ENCODE data around the gene MAGI1.

The MAGI1 gene

DNA sequence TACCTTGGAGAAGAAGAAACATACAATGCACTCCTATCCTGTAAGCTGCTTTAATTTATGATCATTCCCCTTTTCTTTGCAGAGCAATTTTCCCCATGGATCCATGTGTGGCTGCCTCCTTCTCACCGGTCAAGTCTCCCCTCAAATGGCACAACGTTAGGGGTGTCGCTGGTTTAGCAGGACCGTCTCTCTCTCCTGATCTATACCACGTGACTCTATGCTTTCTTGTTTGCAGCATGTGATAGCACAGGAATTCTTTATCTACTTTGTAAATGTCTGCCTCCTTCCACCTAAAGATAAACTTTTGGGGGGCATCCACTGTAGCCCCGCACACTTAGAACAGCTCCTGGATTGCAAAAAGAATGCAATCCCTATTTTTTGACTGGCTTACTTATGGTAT lies 506.0 kb downstream of the MAGI1 start:
- TF ChIP-seq EZH2phosphoT487 (conservative IDR thresholded peaks at IDR 0.05; ENCODE audit: low read length): no peak
- TF ChIP-seq, protein P1, sequence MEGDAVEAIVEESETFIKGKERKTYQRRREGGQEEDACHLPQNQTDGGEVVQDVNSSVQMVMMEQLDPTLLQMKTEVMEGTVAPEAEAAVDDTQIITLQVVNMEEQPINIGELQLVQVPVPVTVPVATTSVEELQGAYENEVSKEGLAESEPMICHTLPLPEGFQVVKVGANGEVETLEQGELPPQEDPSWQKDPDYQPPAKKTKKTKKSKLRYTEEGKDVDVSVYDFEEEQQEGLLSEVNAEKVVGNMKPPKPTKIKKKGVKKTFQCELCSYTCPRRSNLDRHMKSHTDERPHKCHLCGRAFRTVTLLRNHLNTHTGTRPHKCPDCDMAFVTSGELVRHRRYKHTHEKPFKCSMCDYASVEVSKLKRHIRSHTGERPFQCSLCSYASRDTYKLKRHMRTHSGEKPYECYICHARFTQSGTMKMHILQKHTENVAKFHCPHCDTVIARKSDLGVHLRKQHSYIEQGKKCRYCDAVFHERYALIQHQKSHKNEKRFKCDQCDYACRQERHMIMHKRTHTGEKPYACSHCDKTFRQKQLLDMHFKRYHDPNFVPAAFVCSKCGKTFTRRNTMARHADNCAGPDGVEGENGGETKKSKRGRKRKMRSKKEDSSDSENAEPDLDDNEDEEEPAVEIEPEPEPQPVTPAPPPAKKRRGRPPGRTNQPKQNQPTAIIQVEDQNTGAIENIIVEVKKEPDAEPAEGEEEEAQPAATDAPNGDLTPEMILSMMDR (IDR thresholded peaks at IDR 0.05; ENCODE audit: insufficient read depth, low read length, poor library complexity, severe bottlenecking): no peak
- Histone ChIP-seq H3K9me2 (replicated peaks; ENCODE audit: insufficient read depth, low read length) (no peaks in the 10 kb centered on the region), H2AFZ (ENCODE audit: low read depth, low read length, severe bottlenecking) (no peak overlapping the region), H4K20me1 (ENCODE audit: low read depth, low read length) (no peaks in the 10 kb centered on the region), H3F3A (ENCODE audit: insufficient read depth) (no peaks in the 10 kb centered on the region), H3K4me3 (ENCODE audit: insufficient read depth, low read length, poor library complexity, severe bottlenecking) (no peak overlapping the region), H3K27ac (ENCODE audit: low read depth, low read length) (no peak overlapping the region), H3K9me3 (ENCODE audit: insufficient read depth, low read length) (no peaks in the 10 kb centered on the region), H3K36me3 (ENCODE audit: low read length) (no peaks in the 10 kb centered on the region), H3K4me2 (ENCODE audit: low read depth, low read length, poor library complexity, severe bottlenecking) (no peak overlapping the region), H3K79me2 (ENCODE audit: insufficient read depth, low read length) (no peaks in the 10 kb centered on the region), H3K27me3 (ENCODE audit: low read length) (no peaks in the 10 kb centered on the region), H3K9ac (ENCODE audit: low read length) (no peak overlapping the region)

DNA sequence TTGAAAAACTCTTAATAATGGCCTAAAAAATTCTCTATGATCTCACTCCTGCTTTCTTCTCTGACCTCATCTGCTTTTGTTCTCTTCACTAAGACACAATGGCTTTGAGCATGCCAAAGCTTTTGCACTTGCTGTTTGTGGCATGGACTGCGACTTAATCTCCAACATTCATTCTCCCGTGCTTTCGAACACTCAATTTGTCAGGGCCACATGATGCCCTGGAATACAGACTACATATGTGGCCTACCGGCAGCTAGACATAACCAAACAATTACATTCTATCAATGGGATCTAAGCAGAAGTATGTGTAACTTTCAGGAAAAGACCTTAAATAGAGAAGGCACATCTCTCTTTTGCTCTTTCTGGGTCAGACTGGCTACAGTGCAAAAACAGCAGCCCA lies 506.5 kb downstream of the MAGI1 start:
- H3K4me3 ChIP-seq (ENCODE audit: insufficient read depth, low read length, poor library complexity, severe bottlenecking): no peak overlapping the region
- TF ChIP-seq EZH2phosphoT487 (conservative IDR thresholded peaks at IDR 0.05; ENCODE audit: low read length): no peak
- TF ChIP-seq, protein P1 (IDR thresholded peaks at IDR 0.05; ENCODE audit: insufficient read depth, low read length, poor library complexity, severe bottlenecking): no peak
- no peaks in the 10 kb centered on the region for H3K9me2 ChIP-seq (replicated peaks; ENCODE audit: insufficient read depth, low read length)
- H3F3A ChIP-seq (ENCODE audit: insufficient read depth): no peaks in the 10 kb centered on the region
- H3K27ac ChIP-seq (ENCODE audit: low read depth, low read length): no peak overlapping the region
- no peaks in the 10 kb centered on the region for H3K36me3 ChIP-seq (ENCODE audit: low read length)
- no peak overlapping the region for H3K4me2 ChIP-seq (ENCODE audit: low read depth, low read length, poor library complexity, severe bottlenecking)
- H3K9me3 ChIP-seq (ENCODE audit: insufficient read depth, low read length): no peaks in the 10 kb centered on the region
- H3K27me3 ChIP-seq (ENCODE audit: low read length): no peaks in the 10 kb centered on the region
- no peak overlapping the region for H3K9ac ChIP-seq (ENCODE audit: low read length)
- H4K20me1 ChIP-seq (ENCODE audit: low read depth, low read length): no peaks in the 10 kb centered on the region
- H3K79me2 ChIP-seq (ENCODE audit: insufficient read depth, low read length): no peaks in the 10 kb centered on the region
- H2AFZ ChIP-seq (ENCODE audit: low read depth, low read length, severe bottlenecking): no peak overlapping the region

DNA sequence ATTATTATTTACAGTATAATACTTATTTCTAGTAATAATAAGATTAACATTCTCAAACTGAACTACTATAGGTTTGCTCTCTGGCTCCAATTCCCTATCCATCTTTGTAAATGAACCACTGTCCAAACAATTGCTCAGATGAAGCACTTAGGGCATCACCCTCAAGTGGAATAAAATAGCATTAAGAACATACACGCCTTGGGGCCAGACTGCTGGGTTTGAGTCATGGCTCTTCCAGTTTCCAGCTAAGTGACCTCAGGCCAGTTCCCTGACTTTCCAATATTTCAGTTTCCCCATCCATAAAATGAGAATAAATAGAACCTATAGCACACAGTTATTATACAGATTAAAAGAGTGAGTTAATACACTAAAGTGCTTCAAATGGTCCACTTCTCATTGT lies 507.2 kb downstream of the MAGI1 start:
- H3K79me2 ChIP-seq (ENCODE audit: insufficient read depth, low read length): no peaks in the 10 kb centered on the region
- H3F3A ChIP-seq (ENCODE audit: insufficient read depth): no peaks in the 10 kb centered on the region
- no peaks in the 10 kb centered on the region for H3K9me3 ChIP-seq (ENCODE audit: insufficient read depth, low read length)
- H3K4me2 ChIP-seq (ENCODE audit: low read depth, low read length, poor library complexity, severe bottlenecking): no peak overlapping the region
- TF ChIP-seq, protein P1 (IDR thresholded peaks at IDR 0.05; ENCODE audit: insufficient read depth, low read length, poor library complexity, severe bottlenecking): no peak
- TF ChIP-seq EZH2phosphoT487 (conservative IDR thresholded peaks at IDR 0.05; ENCODE audit: low read length): no peak
- no peak overlapping the region for H3K4me3 ChIP-seq (ENCODE audit: insufficient read depth, low read length, poor library complexity, severe bottlenecking)
- no peak overlapping the region for H3K27ac ChIP-seq (ENCODE audit: low read depth, low read length)
- no peak overlapping the region for H2AFZ ChIP-seq (ENCODE audit: low read depth, low read length, severe bottlenecking)
- H3K9me2 ChIP-seq (replicated peaks; ENCODE audit: insufficient read depth, low read length): no peaks in the 10 kb centered on the region
- H4K20me1 ChIP-seq (ENCODE audit: low read depth, low read length): no peaks in the 10 kb centered on the region
- H3K27me3 ChIP-seq (ENCODE audit: low read length): no peaks in the 10 kb centered on the region
- no peaks in the 10 kb centered on the region for H3K36me3 ChIP-seq (ENCODE audit: low read length)
- H3K9ac ChIP-seq (ENCODE audit: low read length): no peak overlapping the region
